Measurements from ENCODE around the gene HK3.

HK3 gene

GRCh38 chr5:176904276-176904675 is 5.1 kb upstream of the HK3 start:
- Histone ChIP-seq H3K9me3 (replicated peaks in 1 of 2; ENCODE audit: control insufficient read depth in 2 of 2, insufficient read depth in 1 of 2, low read depth in 1 of 2, low read length in 2 of 2) (no peaks in the 10 kb centered on the region), H3K36me3 (replicated peaks in 1 of 2; ENCODE audit: control insufficient read depth in 2 of 2, insufficient read depth in 2 of 2, low read length in 2 of 2) (peaks cover 30 to 81% of the 10 kb centered on the region in 2 donors)
- no CpG with 5 or more reads among the region's 3 CpGs for WGBS, 2 donors (ENCODE audit: extremely low coverage in 2 of 2, insufficient read length in 2 of 2, insufficient replicate concordance in 1 of 2)

GRCh38 chr5:176902911-176903664 is 3.9 kb upstream of the HK3 start:
- no peak overlapping the region for H3K9ac ChIP-seq (ENCODE audit: low read depth, low read length, poor library complexity)
- no peak overlapping the region for H2BK120ac ChIP-seq (ENCODE audit: low read depth, low read length)
- peaks cover 0 to 4% of the 10 kb centered on the region in 2 donors for H3K4me1 ChIP-seq (ENCODE audit: control insufficient read depth in 2 of 2, insufficient read depth in 1 of 2, low read depth in 1 of 2, low read length in 2 of 2)
- H2AK5ac ChIP-seq (ENCODE audit: low read depth, low read length) = no peak overlapping the region
- no peaks in the 10 kb centered on the region for H3K9me3 ChIP-seq (replicated peaks in 1 of 2; ENCODE audit: control insufficient read depth in 2 of 2, insufficient read depth in 1 of 2, low read depth in 1 of 2, low read length in 2 of 2)
- H3K79me1 ChIP-seq (ENCODE audit: low read depth, low read length) = no peaks in the 10 kb centered on the region
- H4K8ac ChIP-seq (ENCODE audit: low read depth, low read length) = no peak overlapping the region
- peaks cover 28 to 69% of the 10 kb centered on the region in 2 donors for H3K36me3 ChIP-seq (replicated peaks in 1 of 2; ENCODE audit: control insufficient read depth in 2 of 2, insufficient read depth in 2 of 2, low read length in 2 of 2)
- no peak overlapping the region for H3K18ac ChIP-seq (ENCODE audit: low read length)
- no peak for DNase-seq (ENCODE audit: low spot score)
- no peak overlapping the region for H2BK12ac ChIP-seq (ENCODE audit: low read length)
- H2AFZ ChIP-seq (ENCODE audit: low read length) = no peak overlapping the region
- H3K4me3 ChIP-seq (ENCODE audit: low read length in 2 of 2) = no peak overlapping the region
- H3K4ac ChIP-seq (ENCODE audit: low read length) = no peak overlapping the region
- no peak overlapping the region for H2BK15ac ChIP-seq (ENCODE audit: low read length)
- H2BK5ac ChIP-seq (ENCODE audit: low read length) = no peak overlapping the region
- H3K27ac ChIP-seq (replicated peaks; ENCODE audit: low read length) = no peak overlapping the region
- no peak overlapping the region for H4K91ac ChIP-seq (ENCODE audit: low read depth, low read length, poor library complexity)
- H3K14ac ChIP-seq (ENCODE audit: low read length) = no peak overlapping the region
- no peak overlapping the region for H3K4me2 ChIP-seq (ENCODE audit: insufficient read depth, low read length, poor library complexity, severe bottlenecking)
- WGBS, 2 donors (ENCODE audit: extremely low coverage in 2 of 2, insufficient read length in 2 of 2, insufficient replicate concordance in 1 of 2) = no CpG with 5 or more reads among the region's 5 CpGs
- no peaks in the 10 kb centered on the region for H3K27me3 ChIP-seq (ENCODE audit: control insufficient read depth in 3 of 3, insufficient read depth in 3 of 3, low read depth in 1 of 3, low read length in 3 of 3)
- H3K23ac ChIP-seq (ENCODE audit: low read depth, low read length, poor library complexity) = no peak overlapping the region

More at GRCh38 chr5:176904276-176904675, 5.1 kb upstream of the HK3 start:
- Histone ChIP-seq H4K8ac (ENCODE audit: low read depth, low read length) (no peak overlapping the region), H3K4ac (ENCODE audit: low read length) (no peak overlapping the region), H3K4me2 (ENCODE audit: insufficient read depth, low read length, poor library complexity, severe bottlenecking) (no peak overlapping the region), H2BK5ac (ENCODE audit: low read length) (no peak overlapping the region), H2BK120ac (ENCODE audit: low read depth, low read length) (no peak overlapping the region), H2BK15ac (ENCODE audit: low read length) (no peak overlapping the region), H2BK12ac (ENCODE audit: low read length) (no peak overlapping the region), H3K4me3 (ENCODE audit: low read length in 2 of 2) (no peak overlapping the region), H4K91ac (ENCODE audit: low read depth, low read length, poor library complexity) (no peak overlapping the region), H3K14ac (ENCODE audit: low read length) (no peak overlapping the region), H3K9ac (ENCODE audit: low read depth, low read length, poor library complexity) (no peak overlapping the region), H3K23ac (ENCODE audit: low read depth, low read length, poor library complexity) (no peak overlapping the region), H2AFZ (ENCODE audit: low read length) (no peak overlapping the region), H3K4me1 (ENCODE audit: control insufficient read depth in 2 of 2, insufficient read depth in 1 of 2, low read depth in 1 of 2, low read length in 2 of 2) (peaks cover 0 to 4% of the 10 kb centered on the region in 2 donors), H3K18ac (ENCODE audit: low read length) (no peak overlapping the region), H3K79me1 (ENCODE audit: low read depth, low read length) (no peaks in the 10 kb centered on the region), H3K27me3 (ENCODE audit: control insufficient read depth in 3 of 3, insufficient read depth in 3 of 3, low read depth in 1 of 3, low read length in 3 of 3) (no peaks in the 10 kb centered on the region), H3K27ac (replicated peaks; ENCODE audit: low read length) (no peak overlapping the region), H2AK5ac (ENCODE audit: low read depth, low read length) (no peak overlapping the region)
- DNase-seq (ENCODE audit: low spot score) = no peak

- no peak overlapping the region for H3K4me3 ChIP-seq (ENCODE audit: low read length in 2 of 2)
- H4K8ac ChIP-seq (ENCODE audit: low read depth, low read length) = no peak overlapping the region
- H3K36me3 ChIP-seq (replicated peaks in 1 of 2; ENCODE audit: control insufficient read depth in 2 of 2, insufficient read depth in 2 of 2, low read length in 2 of 2) = peaks cover 25 to 61% of the 10 kb centered on the region in 2 donors
- H2BK15ac ChIP-seq (ENCODE audit: low read length) = no peak overlapping the region
- H3K4me1 ChIP-seq (ENCODE audit: control insufficient read depth in 2 of 2, insufficient read depth in 1 of 2, low read depth in 1 of 2, low read length in 2 of 2) = peaks cover 0 to 8% of the 10 kb centered on the region in 2 donors
- H3K14ac ChIP-seq (ENCODE audit: low read length) = no peak overlapping the region
- no peaks in the 10 kb centered on the region for H3K9me3 ChIP-seq (replicated peaks in 1 of 2; ENCODE audit: control insufficient read depth in 2 of 2, insufficient read depth in 1 of 2, low read depth in 1 of 2, low read length in 2 of 2)
- no peak overlapping the region for H3K23ac ChIP-seq (ENCODE audit: low read depth, low read length, poor library complexity)
- no peak overlapping the region for H3K9ac ChIP-seq (ENCODE audit: low read depth, low read length, poor library complexity)
- no peak overlapping the region for H4K91ac ChIP-seq (ENCODE audit: low read depth, low read length, poor library complexity)
- DNase-seq (ENCODE audit: low spot score) = no peak
- H3K4ac ChIP-seq (ENCODE audit: low read length) = no peak overlapping the region
- no peak overlapping the region for H2AFZ ChIP-seq (ENCODE audit: low read length)
- H3K18ac ChIP-seq (ENCODE audit: low read length) = no peak overlapping the region
- no CpG with 5 or more reads among the region's 6 CpGs for WGBS, 2 donors (ENCODE audit: extremely low coverage in 2 of 2, insufficient read length in 2 of 2, insufficient replicate concordance in 1 of 2)
- H3K4me2 ChIP-seq (ENCODE audit: insufficient read depth, low read length, poor library complexity, severe bottlenecking) = no peak overlapping the region
- H3K79me1 ChIP-seq (ENCODE audit: low read depth, low read length) = no peaks in the 10 kb centered on the region
- H2BK12ac ChIP-seq (ENCODE audit: low read length) = no peak overlapping the region
- H3K27me3 ChIP-seq (ENCODE audit: control insufficient read depth in 3 of 3, insufficient read depth in 3 of 3, low read depth in 1 of 3, low read length in 3 of 3) = no peaks in the 10 kb centered on the region
- no peak overlapping the region for H3K27ac ChIP-seq (replicated peaks; ENCODE audit: low read length)
- no peak overlapping the region for H2BK5ac ChIP-seq (ENCODE audit: low read length)
- no peak overlapping the region for H2AK5ac ChIP-seq (ENCODE audit: low read depth, low read length)
- H2BK120ac ChIP-seq (ENCODE audit: low read depth, low read length) = no peak overlapping the region
Observed at GRCh38 chr5:176902102-176902814, 3.1 kb upstream of the HK3 start.

Data from neuronal stem cell (in vitro differentiated cells).